Hepatocyte (in vitro differentiated cells): Measurements from ENCODE around the gene TBC1D1. TPM values are rescaled to one million over a fixed set of nuclear protein-coding genes. Genes with fewer than 3 reads are reported as not detected.

Experiments
- DNase-seq: peaks from one replicate; pipeline ENCODE4 v3.0.0-alpha.2; 2016; ENCODE audit warnings: low spot score
- H2AFZ ChIP-seq: fragments of 200-600 bp; sonication (generic); 2 replicates; pipeline ENCODE4 v1.6.0; 2016; ENCODE audit warnings: antibody characterized with exemption, mild to moderate bottlenecking
- H3K27ac ChIP-seq: fragments of 200-600 bp; sonication (generic); 2 replicates; pipeline ENCODE4 v1.5.1; 2016; ENCODE audit warnings: mild to moderate bottlenecking
- H3K27me3 ChIP-seq: fragments of 200-600 bp; sonication (generic); 2 replicates; pipeline ENCODE4 v1.6.1; 2016
- H3K36me3 ChIP-seq: fragments of 200-600 bp; sonication (generic); replicated peaks from 2 replicates; pipeline ENCODE4 v1.5.1; 2016; ENCODE audit warnings: low read depth; ENCODE audit not compliant: insufficient read depth
- H3K4me1 ChIP-seq: fragments of 200-600 bp; sonication (generic); 2 replicates; pipeline ENCODE4 v1.5.1; 2016; ENCODE audit warnings: mild to moderate bottlenecking, moderate library complexity; ENCODE audit not compliant: insufficient read depth
- H3K4me2 ChIP-seq: fragments of 200-600 bp; sonication (generic); 2 replicates; pipeline ENCODE4 v1.6.0; 2016
- H3K4me3 ChIP-seq: fragments of 200-600 bp; sonication (generic); 2 replicates; pipeline ENCODE4 v1.5.1; 2016; ENCODE audit warnings: mild to moderate bottlenecking
- H3K79me2 ChIP-seq: fragments of 200-600 bp; sonication (generic); 2 replicates; pipeline ENCODE4 v1.6.0; 2017; ENCODE audit warnings: mild to moderate bottlenecking
- H3K9me2 ChIP-seq: fragments of 200-600 bp; sonication (generic); replicated peaks from 2 replicates; pipeline ENCODE4 v1.6.0; 2017; ENCODE audit warnings: mild to moderate bottlenecking; ENCODE audit not compliant: insufficient read depth
- H3K9me3 ChIP-seq: fragments of 200-600 bp; sonication (generic); 2 replicates; pipeline ENCODE4 v1.5.1; 2016; ENCODE audit warnings: low read depth, mild to moderate bottlenecking
- H4K20me1 ChIP-seq: fragments of 200-600 bp; sonication (generic); 2 replicates; pipeline ENCODE4 v1.6.0; 2016; ENCODE audit warnings: mild to moderate bottlenecking; ENCODE audit not compliant: insufficient read depth, poor library complexity, severe bottlenecking
- EZH2 ChIP-seq: fragments of 200-600 bp; sonication (generic); IDR thresholded peaks from 2 replicates; pipeline ENCODE4 v1.6.1; 2016; ENCODE audit warnings: antibody characterized with exemption, mild to moderate bottlenecking, borderline replicate concordance
- EZH2phosphoT487 ChIP-seq: fragments of 200-600 bp; sonication (generic); IDR thresholded peaks from one replicate; pipeline ENCODE4 v1.6.1; 2018; ENCODE audit warnings: antibody characterized with exemption, mild to moderate bottlenecking, low read depth, moderate library complexity; ENCODE audit not compliant: unreplicated experiment, severe bottlenecking
- WGBS: methylation state at CpG from one replicate; pipeline ENCODE4 v1.1.6; 2016; ENCODE audit warnings: low lambda C conversion rate; ENCODE audit errors: missing lambda C conversion rate; 5-methylcytosine and 5-hydroxymethylcytosine counted together
- polyA plus RNA-seq: library from polyadenylated mRNA; unstranded; fragments of >200 nt; fragmentation: Nextera tagmentation; extraction: Ambion mirVana; gene quantifications from 2 replicates; pipeline ENCODE4 v1.2.1, GENCODE V29; 2016
- total RNA-seq: library from RNA; depleted of rRNA; stranded (reverse); fragments of >200 nt; gene quantifications from 2 replicates; pipeline ENCODE4 v1.2.3, GENCODE V29; 2014
- TF ChIP-seq, protein P1 (sequence below): fragments of 200-600 bp; sonication (generic); IDR thresholded peaks from 2 replicates; pipeline ENCODE4 v1.5.1; 2016; ENCODE audit warnings: antibody characterized with exemption, mild to moderate bottlenecking; ENCODE audit not compliant: poor library complexity

The TBC1D1 gene
- total and polyA plus RNA-seq, 2 experiments from 2014 or later: 45.6 to 117 TPM

DNA sequence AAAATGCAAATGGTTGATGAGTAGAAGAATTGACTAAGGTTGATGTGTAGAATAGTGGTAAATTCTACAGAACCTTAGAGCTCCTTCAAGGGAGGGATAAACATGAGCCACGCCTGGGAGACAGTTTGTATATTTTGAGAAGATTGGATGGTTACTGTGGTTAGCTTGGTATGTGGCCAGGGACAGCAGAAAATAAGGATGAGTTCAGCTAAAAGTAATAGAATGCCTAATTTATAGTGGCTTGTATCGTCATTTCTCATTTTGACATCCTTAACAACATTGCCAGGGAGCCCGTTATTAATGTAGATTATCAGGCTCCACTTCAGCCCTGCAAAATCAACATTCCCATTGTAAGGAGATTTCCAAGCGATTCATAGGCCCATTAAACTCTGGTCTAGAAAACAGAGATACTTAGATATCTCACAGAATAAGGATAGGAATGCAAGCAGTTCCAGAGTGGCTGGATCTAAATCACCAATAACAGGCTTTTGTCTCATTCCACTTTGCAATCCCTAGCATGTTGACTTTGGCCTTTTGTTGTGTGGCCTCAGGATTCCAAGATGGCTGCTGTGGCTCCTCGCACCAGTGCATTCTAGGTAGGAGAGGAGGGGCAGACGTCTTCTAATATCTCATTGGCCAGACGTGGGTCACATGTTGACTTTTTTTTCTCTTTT lies 62.9 kb downstream of the TBC1D1 start:
- Histone ChIP-seq H3K4me1 (no peaks in the 10 kb centered on the region), H2AFZ (no peak overlapping the region), H3K36me3 (no peaks in the 10 kb centered on the region), H3K27me3 (no peaks in the 10 kb centered on the region), H3K9me2 (no peaks in the 10 kb centered on the region), H3K27ac (no peak overlapping the region), H4K20me1 (no peaks in the 10 kb centered on the region), H3K79me2 (no peaks in the 10 kb centered on the region), H3K9me3 (no peaks in the 10 kb centered on the region), H3K4me3 (no peak overlapping the region), H3K4me2 (no peak overlapping the region)
- DNase-seq: no peak
- WGBS: 60% methylated on average over 7 of the region's 7 CpGs
- no peak for TF ChIP-seq EZH2
- no peak for TF ChIP-seq EZH2phosphoT487
- TF ChIP-seq, protein P1, sequence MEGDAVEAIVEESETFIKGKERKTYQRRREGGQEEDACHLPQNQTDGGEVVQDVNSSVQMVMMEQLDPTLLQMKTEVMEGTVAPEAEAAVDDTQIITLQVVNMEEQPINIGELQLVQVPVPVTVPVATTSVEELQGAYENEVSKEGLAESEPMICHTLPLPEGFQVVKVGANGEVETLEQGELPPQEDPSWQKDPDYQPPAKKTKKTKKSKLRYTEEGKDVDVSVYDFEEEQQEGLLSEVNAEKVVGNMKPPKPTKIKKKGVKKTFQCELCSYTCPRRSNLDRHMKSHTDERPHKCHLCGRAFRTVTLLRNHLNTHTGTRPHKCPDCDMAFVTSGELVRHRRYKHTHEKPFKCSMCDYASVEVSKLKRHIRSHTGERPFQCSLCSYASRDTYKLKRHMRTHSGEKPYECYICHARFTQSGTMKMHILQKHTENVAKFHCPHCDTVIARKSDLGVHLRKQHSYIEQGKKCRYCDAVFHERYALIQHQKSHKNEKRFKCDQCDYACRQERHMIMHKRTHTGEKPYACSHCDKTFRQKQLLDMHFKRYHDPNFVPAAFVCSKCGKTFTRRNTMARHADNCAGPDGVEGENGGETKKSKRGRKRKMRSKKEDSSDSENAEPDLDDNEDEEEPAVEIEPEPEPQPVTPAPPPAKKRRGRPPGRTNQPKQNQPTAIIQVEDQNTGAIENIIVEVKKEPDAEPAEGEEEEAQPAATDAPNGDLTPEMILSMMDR: no peak

DNA sequence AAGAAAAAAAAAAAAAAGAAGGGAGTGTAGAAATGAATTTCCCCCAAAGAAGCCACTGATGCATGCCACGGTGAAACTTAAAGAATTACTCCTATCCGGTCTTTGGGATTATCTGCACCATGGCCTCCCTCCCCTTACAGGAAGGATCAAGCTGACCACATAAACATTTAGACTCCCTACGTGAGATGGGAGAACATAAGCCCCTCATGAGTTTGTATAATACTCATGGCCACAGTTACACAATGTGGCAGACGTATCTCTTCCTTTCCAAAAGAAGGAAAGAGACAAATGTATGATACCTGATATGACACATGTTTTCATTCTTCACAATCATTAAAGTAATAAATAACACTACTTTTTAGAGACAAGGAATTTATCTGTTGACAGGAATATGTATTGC lies 66.1 kb downstream of the TBC1D1 start:
- Histone ChIP-seq H3K79me2 (no peaks in the 10 kb centered on the region), H3K27ac (no peak overlapping the region), H3K4me2 (no peak overlapping the region), H3K9me2 (no peaks in the 10 kb centered on the region), H3K9me3 (no peaks in the 10 kb centered on the region), H3K4me3 (no peak overlapping the region), H3K27me3 (no peaks in the 10 kb centered on the region), H2AFZ (no peak overlapping the region), H3K4me1 (no peaks in the 10 kb centered on the region), H4K20me1 (no peaks in the 10 kb centered on the region), H3K36me3 (no peaks in the 10 kb centered on the region)
- WGBS: 60% methylated on average over 4 of the region's 4 CpGs
- no peak for DNase-seq
- TF ChIP-seq, protein P1: no peak
- TF ChIP-seq EZH2 (no peak), EZH2phosphoT487 (no peak)

DNA sequence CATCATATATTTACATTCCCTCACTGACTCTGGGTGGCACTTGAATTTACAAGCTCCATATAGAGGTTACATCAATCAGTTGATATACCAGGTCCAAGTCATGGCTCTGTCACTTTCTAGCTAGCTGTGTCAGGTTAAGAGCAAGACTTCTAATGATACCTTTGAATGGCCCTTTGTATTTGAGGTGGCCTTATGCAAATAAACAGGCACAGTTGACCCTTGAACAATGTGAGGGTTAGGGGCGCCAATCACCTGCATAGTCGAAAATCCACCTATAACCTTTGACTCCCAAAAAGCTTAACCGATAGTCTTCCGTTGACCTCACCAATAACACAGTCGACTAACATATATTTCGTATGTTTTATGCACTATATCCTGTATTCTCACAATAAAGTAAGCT lies 68.0 kb downstream of the TBC1D1 start:
- no peaks in the 10 kb centered on the region for H3K4me1 ChIP-seq
- no peak for DNase-seq
- 76% methylated on average over 6 of the region's 6 CpGs for WGBS
- no peaks in the 10 kb centered on the region for H3K79me2 ChIP-seq
- H3K4me2 ChIP-seq: no peak overlapping the region
- H2AFZ ChIP-seq: no peak overlapping the region
- H3K36me3 ChIP-seq: no peaks in the 10 kb centered on the region
- H3K9me2 ChIP-seq: no peaks in the 10 kb centered on the region
- no peak overlapping the region for H3K4me3 ChIP-seq
- TF ChIP-seq EZH2: no peak
- TF ChIP-seq EZH2phosphoT487: no peak
- TF ChIP-seq, protein P1: no peak
- no peaks in the 10 kb centered on the region for H3K9me3 ChIP-seq
- H3K27me3 ChIP-seq: no peaks in the 10 kb centered on the region
- no peak overlapping the region for H3K27ac ChIP-seq
- no peaks in the 10 kb centered on the region for H4K20me1 ChIP-seq

DNA sequence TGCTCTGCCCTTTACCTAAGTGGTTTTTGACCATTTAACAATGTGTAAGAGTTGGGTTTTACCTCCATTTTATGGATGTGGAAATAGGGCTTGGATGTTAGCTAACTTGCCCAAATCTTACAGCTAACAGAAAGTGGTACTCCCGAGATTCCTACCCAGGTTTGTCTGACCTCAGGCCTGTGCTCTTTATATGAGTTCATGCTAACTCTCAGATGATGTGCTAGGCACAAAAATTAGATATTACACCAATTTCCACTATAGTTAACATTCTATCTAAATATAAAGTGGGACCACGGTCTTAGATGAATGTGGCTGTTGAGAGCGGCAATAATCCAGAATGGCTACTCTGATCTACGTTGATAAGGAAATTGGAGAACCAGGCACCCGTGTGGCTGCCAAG lies 69.2 kb downstream of the TBC1D1 start, which contains the start of gene PTTG2:
TSS of gene PTTG2 (plus strand) at position 301 of the 400 bp plus-strand sequence. CDS start at position 338, 37 bp downstream.
- no peaks in the 10 kb centered on the region for H3K9me3 ChIP-seq
- no peak within 1 kb of the TSS for H3K4me3 ChIP-seq
- no peaks in the 10 kb centered on the region for H4K20me1 ChIP-seq
- H3K4me2 ChIP-seq: no peak within 1 kb of the TSS
- no peaks in the 10 kb centered on the region for H3K79me2 ChIP-seq
- WGBS: 95% methylated on average over 5 of the region's 5 CpGs
- DNase-seq: no peak
- TF ChIP-seq EZH2 (no peak), EZH2phosphoT487 (no peak)
- TF ChIP-seq, protein P1: no peak
- no peak within 1 kb of the TSS for H2AFZ ChIP-seq
- H3K27ac ChIP-seq: no peak within 1 kb of the TSS
- no peaks in the 10 kb centered on the region for H3K4me1 ChIP-seq
- H3K9me2 ChIP-seq: no peaks in the 10 kb centered on the region
- no peaks in the 10 kb centered on the region for H3K27me3 ChIP-seq
- H3K36me3 ChIP-seq: no peaks in the 10 kb centered on the region
